ENCODE measurements around the gene RNF150.

RNF150 gene

GRCh38 chr4:140869446-140869845 lies 263.8 kb downstream of the RNF150 start:
- H3K4me3 ChIP-seq (ENCODE audit: low read depth in 1 of 2, low read length in 1 of 2) = no peak overlapping the region

GRCh38 chr4:140867356-140867755 lies 265.9 kb downstream of the RNF150 start:
- no peaks in the 10 kb centered on the region for H3K36me3 ChIP-seq
- no peaks in the 10 kb centered on the region for H3K4me1 ChIP-seq (ENCODE audit: control insufficient read depth in 1 of 2, insufficient read depth in 1 of 2, low read depth in 1 of 2, low read length in 1 of 2)
- no peak for TF ChIP-seq CTCF (IDR thresholded peaks at IDR 0.05)
- no peaks in the 10 kb centered on the region for H3K9me3 ChIP-seq
- no peaks in the 10 kb centered on the region for H3K27me3 ChIP-seq
- no peak overlapping the region for H3K4me3 ChIP-seq (ENCODE audit: low read depth in 1 of 2, low read length in 1 of 2)
- H3K27ac ChIP-seq = no peak overlapping the region

More at GRCh38 chr4:140869446-140869845, 263.8 kb downstream of the RNF150 start:
- Histone ChIP-seq H3K9me3 (no peaks in the 10 kb centered on the region), H3K36me3 (no peaks in the 10 kb centered on the region), H3K27me3 (no peaks in the 10 kb centered on the region), H3K4me1 (ENCODE audit: control insufficient read depth in 1 of 2, insufficient read depth in 1 of 2, low read depth in 1 of 2, low read length in 1 of 2) (no peaks in the 10 kb centered on the region), H3K27ac (no peak overlapping the region)
- TF ChIP-seq CTCF (IDR thresholded peaks at IDR 0.05) = no peak

- Histone ChIP-seq H3K36me3 (no peaks in the 10 kb centered on the region), H3K4me1 (ENCODE audit: control insufficient read depth in 1 of 2, insufficient read depth in 1 of 2, low read depth in 1 of 2, low read length in 1 of 2) (no peaks in the 10 kb centered on the region), H3K9me3 (no peaks in the 10 kb centered on the region), H3K27me3 (no peaks in the 10 kb centered on the region), H3K27ac (no peak overlapping the region), H3K4me3 (ENCODE audit: low read depth in 1 of 2, low read length in 1 of 2) (no peak overlapping the region)
- no peak for TF ChIP-seq CTCF (IDR thresholded peaks at IDR 0.05)
These were observed 266.7 kb downstream of the RNF150 start for GRCh38 chr4:140866492-140867005.

- Histone ChIP-seq H3K36me3 (no peaks in the 10 kb centered on the region), H3K27me3 (no peaks in the 10 kb centered on the region), H3K9me3 (no peaks in the 10 kb centered on the region), H3K4me1 (ENCODE audit: control insufficient read depth in 1 of 2, insufficient read depth in 1 of 2, low read depth in 1 of 2, low read length in 1 of 2) (no peaks in the 10 kb centered on the region), H3K27ac (no peak overlapping the region), H3K4me3 (ENCODE audit: low read depth in 1 of 2, low read length in 1 of 2) (no peak overlapping the region)
- no peak for TF ChIP-seq CTCF (IDR thresholded peaks at IDR 0.05)
These were observed 267.7 kb downstream of the RNF150 start for GRCh38 chr4:140865253-140866217.

GRCh38 chr4:140863197-140863596 lies 270.1 kb downstream of the RNF150 start:
- H3K4me3 ChIP-seq (ENCODE audit: low read depth in 1 of 2, low read length in 1 of 2) = no peak overlapping the region
- no peak for TF ChIP-seq CTCF (IDR thresholded peaks at IDR 0.05)

More at GRCh38 chr4:140863197-140863596, 270.1 kb downstream of the RNF150 start:
- Histone ChIP-seq H3K36me3 (no peaks in the 10 kb centered on the region), H3K27ac (no peak overlapping the region), H3K27me3 (no peaks in the 10 kb centered on the region), H3K4me1 (ENCODE audit: control insufficient read depth in 1 of 2, insufficient read depth in 1 of 2, low read depth in 1 of 2, low read length in 1 of 2) (no peaks in the 10 kb centered on the region), H3K9me3 (no peaks in the 10 kb centered on the region)
